ENCODE data around the gene APEH. TPM values are rescaled to one million over a fixed set of nuclear protein-coding genes. Genes with fewer than 3 reads are reported as not detected.
"Not testable (repeated sequence)": the region's sequence is repeated elsewhere in the genome, so short reads cannot be mapped to it uniquely, and the experiment has no call there.

Gene APEH
- total RNA-seq, 2 donors from 2014 or later: 153 to 182 TPM

GRCh38 chr3:49664300-49664699 is 9.9 kb upstream of the APEH start:
- no peak for DNase-seq
- ATAC-seq: no peak
- intact Hi-C loops (cut with DNase I, micrococcal nuclease): no loop called here

DNA sequence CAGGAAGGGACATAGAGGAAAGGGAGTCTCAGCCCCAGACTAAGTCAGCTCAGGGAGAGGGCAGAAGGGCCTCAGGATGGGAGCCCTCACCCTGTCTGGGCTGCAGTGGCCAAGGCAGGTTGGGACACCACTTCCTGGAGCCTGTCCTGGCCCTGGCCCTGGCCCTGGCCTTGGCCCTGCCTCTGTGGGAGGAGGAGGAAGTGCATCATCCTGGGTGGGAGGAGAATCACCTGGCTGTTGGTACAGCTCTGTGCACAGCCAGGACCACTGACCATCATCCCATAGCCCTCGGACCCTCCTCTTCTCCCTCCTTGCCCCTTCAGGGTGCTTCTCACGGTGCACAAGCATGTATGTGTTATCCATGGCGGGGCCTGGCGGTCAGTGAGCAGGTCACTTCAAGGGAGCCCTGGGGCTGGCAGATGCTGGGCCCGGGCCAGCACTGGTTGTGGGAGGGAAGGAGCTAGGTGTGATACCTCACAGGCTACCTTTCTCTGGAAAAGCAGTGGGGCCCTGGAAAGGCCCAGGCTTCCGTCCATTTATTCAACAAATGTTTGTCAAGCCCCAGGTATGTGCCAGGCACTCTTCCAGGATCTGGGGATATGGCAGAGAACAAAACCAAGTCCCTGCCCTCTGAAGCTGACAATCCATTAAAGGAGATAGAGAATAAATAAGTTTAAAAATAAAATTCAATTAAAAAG is 8.2 kb upstream of the APEH start:
- DNase-seq (no peak), ATAC-seq (peak; percentile 56)
- intact Hi-C loops (cut with DNase I, micrococcal nuclease): no loop called here

DNA sequence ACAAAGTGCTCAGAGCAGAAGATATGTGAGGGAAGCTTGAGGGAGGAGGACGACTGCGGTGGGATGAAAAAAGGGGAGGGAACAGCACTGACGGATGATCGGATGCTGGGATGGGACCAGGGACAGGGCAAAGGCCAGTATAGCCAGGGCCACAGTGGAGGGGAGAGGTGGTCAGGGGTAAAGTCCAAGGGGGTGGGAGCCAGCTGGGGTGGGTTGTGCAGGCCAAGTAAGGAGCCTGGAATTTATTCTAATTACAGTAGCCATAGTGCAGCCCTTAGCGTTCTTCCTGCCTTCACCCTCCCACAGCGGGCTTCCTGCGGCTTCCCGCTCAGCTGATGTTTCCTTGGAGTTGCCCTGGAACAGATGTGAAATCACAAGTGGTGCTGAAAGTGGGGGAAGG is 7.6 kb upstream of the APEH start:
- intact Hi-C loops (cut with DNase I, micrococcal nuclease): no loop called here
- no peak for DNase-seq
- no peak for ATAC-seq

GRCh38 chr3:49667701-49668413 is 6.3 kb upstream of the APEH start:
- DNase-seq: no peak
- no peak for ATAC-seq

DNA sequence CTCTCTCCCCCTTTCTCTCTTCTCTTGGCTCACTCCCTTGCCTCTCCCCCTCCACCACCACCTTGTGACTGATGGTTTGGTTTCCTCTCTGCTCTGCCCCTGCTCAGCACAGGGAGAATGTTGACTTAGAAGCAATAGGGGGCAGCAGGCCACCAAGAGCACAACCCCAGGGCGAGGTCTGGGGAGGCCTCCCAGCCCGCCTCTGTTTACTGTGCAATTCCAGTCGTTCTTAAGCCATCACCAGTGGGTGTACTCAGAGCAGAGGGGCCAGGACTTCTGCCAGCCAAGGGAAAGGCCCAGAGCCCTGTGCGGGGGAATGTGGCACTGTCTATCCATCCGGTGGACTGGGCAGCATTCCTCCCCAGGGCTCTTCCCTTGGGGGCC is 5.7 kb upstream of the APEH start:
- intact Hi-C loops (cut with DNase I, micrococcal nuclease): no loop called here
- DNase-seq: no peak
- no peak for ATAC-seq

More at GRCh38 chr3:49667701-49668413, 6.3 kb upstream of the APEH start:
- intact Hi-C loops (cut with DNase I, micrococcal nuclease): no loop called here

DNA sequence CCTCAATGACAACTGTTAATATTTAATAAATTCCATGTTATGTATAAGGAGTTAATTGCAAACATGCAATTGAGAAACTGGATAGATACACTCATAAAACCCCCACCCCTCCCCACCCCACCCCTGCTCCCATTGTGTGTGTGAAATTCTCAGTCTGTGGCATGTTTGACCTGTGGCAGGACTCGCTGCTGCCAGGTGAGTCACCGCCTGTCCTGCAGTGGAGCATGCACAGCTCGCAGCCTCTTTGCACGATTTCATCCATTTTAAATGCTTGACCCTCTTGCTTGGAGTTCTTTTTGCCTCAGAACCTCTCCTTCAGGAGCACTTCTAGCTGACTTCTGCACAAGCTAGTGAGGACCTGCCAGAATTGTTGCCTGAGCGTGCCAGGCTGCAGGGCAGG is 5.3 kb upstream of the APEH start:
- ATAC-seq (no peak), DNase-seq (no peak)
- intact Hi-C loops (cut with DNase I, micrococcal nuclease): no loop called here

DNA sequence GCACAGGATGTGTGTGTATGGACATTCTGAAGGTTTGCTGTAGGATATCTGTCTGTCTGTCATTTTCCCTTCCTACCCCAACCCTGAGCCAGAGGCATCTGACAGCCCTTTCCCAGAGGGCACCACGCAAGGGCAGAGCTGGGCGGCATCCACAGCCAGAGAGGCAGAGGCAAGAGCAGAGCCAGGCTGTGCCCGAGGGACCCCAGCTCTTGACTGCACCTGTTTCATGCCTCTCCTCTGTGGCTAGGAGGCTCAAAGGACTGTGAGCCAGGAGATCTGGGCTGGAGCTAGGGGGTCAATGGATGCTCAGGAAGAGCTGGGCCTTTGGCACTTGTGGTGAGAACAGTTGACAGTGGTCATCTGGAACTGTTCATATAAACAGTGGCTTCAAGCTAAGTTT is 4.8 kb upstream of the APEH start:
- DNase-seq: no peak
- ATAC-seq: no peak
- intact Hi-C loops (cut with DNase I, micrococcal nuclease): no loop called here

- DNase-seq (no peak), ATAC-seq (no peak)
- intact Hi-C loops (cut with DNase I, micrococcal nuclease): loop anchor here (5.0 to 10.0 kb wide), 2 partner anchors 134 to 136 kb away; no protein-coding TSS in a partner anchor
These were observed 3.2 kb upstream of the APEH start for GRCh38 chr3:49670940-49671290.

- intact Hi-C loops (cut with DNase I, micrococcal nuclease): loop anchor here (5.0 to 10.0 kb wide), 2 partner anchors 134 to 137 kb away; no protein-coding TSS in a partner anchor
- peak; percentile 64 to 72 for DNase-seq
- ATAC-seq: peak; percentile 19
These were observed 2.6 kb upstream of the APEH start for GRCh38 chr3:49671291-49672288.

GRCh38 chr3:49673121-49673714 is 933 bp upstream of the APEH start:
- DNase-seq: peak in 1 of 2 donors; percentile 58
- intact Hi-C loops (cut with DNase I, micrococcal nuclease): loop anchor here (5.0 to 10.0 kb wide), 2 partner anchors 136 to 138 kb away; no protein-coding TSS in a partner anchor
- ATAC-seq: peak; percentile 2

DNA sequence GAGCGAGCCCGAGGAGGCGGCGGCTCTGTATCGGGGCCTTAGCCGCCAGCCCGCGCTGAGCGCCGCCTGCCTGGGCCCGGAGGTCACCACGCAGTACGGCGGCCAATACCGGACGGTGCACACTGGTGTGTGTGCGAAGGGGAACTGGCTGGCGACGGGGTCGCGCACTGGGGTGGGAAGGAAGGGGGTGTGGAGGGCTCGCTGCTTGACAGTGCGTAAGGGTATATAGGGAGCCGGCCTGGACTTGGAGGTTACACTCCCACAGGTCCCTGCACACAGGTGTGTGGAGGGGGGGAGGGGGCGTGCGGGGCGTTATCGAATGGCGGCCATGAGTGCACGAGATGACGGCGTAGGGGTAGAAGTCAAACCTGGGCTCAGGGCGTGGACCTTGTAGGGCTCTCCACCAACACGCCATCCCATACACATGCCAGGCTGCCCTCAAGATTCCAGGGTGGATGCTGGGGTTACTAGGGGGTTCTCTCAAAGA is 389 bp downstream of the APEH start:
- DNase-seq (peak; percentile 63 to 64), ATAC-seq (peak; percentile 35)
- intact Hi-C loops (cut with DNase I, micrococcal nuclease): loop anchor here (5.0 to 10.0 kb wide), 2 partner anchors 137 to 140 kb away; no protein-coding TSS in a partner anchor

DNA sequence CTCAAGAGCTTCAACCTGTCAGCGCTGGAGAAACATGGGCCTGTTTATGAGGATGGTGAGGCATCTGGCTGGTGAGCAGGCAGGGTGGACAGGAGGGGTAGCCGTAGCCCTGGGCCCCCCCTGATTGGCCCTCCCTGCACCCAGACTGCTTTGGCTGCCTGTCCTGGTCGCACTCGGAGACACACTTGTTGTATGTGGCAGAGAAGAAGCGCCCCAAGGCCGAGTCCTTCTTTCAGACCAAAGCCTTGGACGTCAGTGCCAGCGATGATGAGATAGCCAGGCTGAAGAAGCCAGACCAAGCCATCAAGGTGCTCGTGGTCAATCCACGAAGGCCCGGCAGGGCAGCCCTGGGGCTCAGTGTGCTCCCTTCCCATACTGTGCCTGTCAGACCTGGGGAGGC is 1.8 kb downstream of the APEH start:
- ATAC-seq: no peak
- no peak for DNase-seq
- intact Hi-C loops (cut with DNase I, micrococcal nuclease): loop anchor here in 1 of 2 donors (10.0 kb wide), 1 partner anchor 141 kb away; no protein-coding TSS in a partner anchor

DNA sequence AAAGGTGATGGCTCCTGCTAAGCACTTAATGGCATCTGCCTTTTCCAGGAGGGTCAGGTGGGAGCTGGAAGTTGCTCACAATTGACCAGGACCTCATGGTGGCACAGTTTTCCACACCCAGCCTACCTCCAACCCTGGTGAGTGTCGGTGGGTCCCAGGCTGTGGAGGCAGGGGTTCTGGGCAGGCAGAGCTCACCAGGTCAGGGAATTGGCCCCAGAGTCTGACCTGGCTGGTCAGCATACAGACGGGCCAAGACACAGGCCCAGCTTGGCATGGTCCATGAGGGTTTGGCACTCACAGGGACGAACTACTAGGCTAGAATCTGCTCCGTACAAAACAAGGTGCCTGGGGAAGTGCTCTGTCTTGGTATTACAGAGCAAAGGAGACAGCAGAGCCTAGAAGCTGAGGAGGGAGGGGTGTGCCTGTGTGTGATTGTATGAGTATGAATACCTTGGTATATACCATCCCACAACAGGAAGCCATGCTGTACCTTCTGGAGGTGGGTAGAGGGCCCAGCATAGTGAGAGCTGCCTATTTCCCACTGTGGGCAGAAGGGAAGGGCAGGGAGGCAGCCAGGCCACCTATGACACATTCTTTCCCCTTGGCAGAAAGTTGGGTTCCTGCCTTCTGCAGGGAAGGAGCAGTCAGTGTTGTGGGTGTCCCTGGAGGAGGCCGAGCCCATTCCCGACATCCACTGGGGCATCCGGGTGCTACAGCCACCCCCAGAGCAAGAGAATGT is 6.5 kb downstream of the APEH start:
- ATAC-seq (no peak), DNase-seq (no peak)
- intact Hi-C loops (cut with DNase I, micrococcal nuclease): no loop called here

DNA sequence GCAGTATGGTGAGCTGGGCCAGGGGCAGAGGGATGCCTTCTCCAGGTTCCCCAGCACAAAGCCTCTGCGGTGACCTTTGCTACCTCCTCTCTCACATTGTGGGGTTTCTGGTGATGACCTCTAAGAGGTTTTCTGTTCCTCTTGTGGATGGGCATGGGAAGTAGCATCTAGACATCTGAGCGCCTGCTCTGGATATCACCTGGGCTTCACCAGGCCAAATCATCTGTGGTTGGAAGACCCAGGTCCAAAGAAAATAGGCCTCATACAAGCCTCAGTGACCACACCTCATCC is 7.0 kb downstream of the APEH start:
- intact Hi-C loops (cut with DNase I, micrococcal nuclease): no loop called here

GRCh38 chr3:49681543-49681942 is 7.4 kb downstream of the APEH start:
- ATAC-seq (no peak), DNase-seq (no peak)
- intact Hi-C loops (cut with DNase I, micrococcal nuclease): no loop called here

More for the DNA sequence above, 7.0 kb downstream of the APEH start:
- no peak for ATAC-seq
- no peak for DNase-seq

DNA sequence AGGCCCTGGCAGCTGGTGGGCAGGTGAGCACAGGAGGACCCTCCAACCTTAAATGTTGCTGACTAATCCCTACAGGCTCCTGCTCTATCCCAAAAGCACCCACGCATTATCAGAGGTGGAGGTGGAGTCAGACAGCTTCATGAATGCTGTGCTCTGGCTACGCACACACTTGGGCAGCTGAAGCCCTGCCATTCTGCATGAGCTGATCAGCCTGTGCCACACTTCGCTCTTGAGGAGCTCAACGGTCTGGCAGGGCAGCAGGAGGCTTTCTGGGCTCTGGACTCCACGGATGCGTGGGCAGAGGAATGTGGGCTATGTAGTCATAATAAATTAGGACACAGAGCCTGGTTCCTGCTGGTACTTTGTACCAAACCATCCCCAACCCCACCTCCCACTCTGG is 9.0 kb downstream of the APEH start:
- intact Hi-C loops (cut with DNase I, micrococcal nuclease): no loop called here
- ATAC-seq (no peak), DNase-seq (no peak)

GRCh38 chr3:49684453-49684852 is 10.3 kb downstream of the APEH start:
- intact Hi-C loops (cut with DNase I, micrococcal nuclease); ATAC-seq: not testable (repeated sequence)

GRCh38 chr3:49685103-49685502 is 11.0 kb downstream of the APEH start:
- intact Hi-C loops (cut with DNase I, micrococcal nuclease); DNase-seq; ATAC-seq: not testable (repeated sequence)

More at GRCh38 chr3:49684453-49684852, 10.3 kb downstream of the APEH start:
- DNase-seq: not testable (repeated sequence)

Data from left colon (tissue), 2 donors.